KMS-11 (cell line): ENCODE measurements around the gene UFM1.
A peak's percentile ranks its signal among the peaks of the same experiment; 100 is the strongest.

Experiments used
- H2AFZ ChIP-seq: fragments of 200-600 bp; sonication (generic); 2 replicates; pipeline ENCODE4 v1.6.1; 2016; ENCODE audit warnings: antibody characterized with exemption, mixed run types, low read depth
- H3K27ac ChIP-seq: fragments of 200-600 bp; sonication (generic); 2 replicates; pipeline ENCODE4 v1.6.1; 2016; ENCODE audit warnings: mild to moderate bottlenecking, mixed run types
- H3K27me3 ChIP-seq: fragments of 200-600 bp; sonication (generic); 2 replicates; pipeline ENCODE4 v1.6.1; 2017; ENCODE audit warnings: mild to moderate bottlenecking, low read depth, mixed run types, moderate library complexity; ENCODE audit not compliant: insufficient read depth
- H3K36me3 ChIP-seq: fragments of 200-600 bp; sonication (generic); 2 replicates; pipeline ENCODE4 v1.6.1; 2017; ENCODE audit warnings: mild to moderate bottlenecking, mixed run types; ENCODE audit not compliant: insufficient read depth
- H3K4me1 ChIP-seq: fragments of 200-600 bp; sonication (generic); 2 replicates; pipeline ENCODE4 v1.6.1; 2016; ENCODE audit warnings: mild to moderate bottlenecking, low read depth, mixed run types; ENCODE audit not compliant: poor library complexity, severe bottlenecking
- H3K4me2 ChIP-seq: fragments of 200-600 bp; sonication (generic); 2 replicates; pipeline ENCODE4 v1.7.0; 2016; ENCODE audit warnings: mild to moderate bottlenecking, mixed run types
- H3K4me3 ChIP-seq: fragments of 200-600 bp; sonication (generic); IDR thresholded peaks from 2 replicates; pipeline ENCODE4 v1.6.1; 2017; ENCODE audit warnings: low read depth, low read length, mixed read lengths; ENCODE audit not compliant: insufficient read depth
- H3K79me2 ChIP-seq: fragments of 200-600 bp; sonication (generic); 2 replicates; pipeline ENCODE4 v1.6.1; 2016; ENCODE audit warnings: low read depth, mixed run types; ENCODE audit not compliant: insufficient read depth
- H3K9ac ChIP-seq: fragments of 200-600 bp; sonication (generic); 2 replicates; pipeline ENCODE4 v1.6.1; 2016; ENCODE audit warnings: mild to moderate bottlenecking, mixed run types
- H4K20me1 ChIP-seq: fragments of 200-600 bp; sonication (generic); 2 replicates; pipeline ENCODE4 v1.6.1; 2016; ENCODE audit warnings: mild to moderate bottlenecking, mixed run types; ENCODE audit not compliant: insufficient read depth
- CTCF ChIP-seq: fragments of 200-600 bp; sonication (generic); conservative IDR thresholded peaks from 2 replicates; pipeline ENCODE4 v1.6.1; 2017; ENCODE audit warnings: low read depth, mild to moderate bottlenecking, antibody characterized with exemption, low read length, moderate library complexity, mixed read lengths

UFM1 gene

GRCh38 chr13:38341149-38341692, 8.4 kb upstream of the UFM1 start:
- Histone ChIP-seq H3K79me2 (no peaks in the 10 kb centered on the region), H3K36me3 (no peaks in the 10 kb centered on the region), H2AFZ (no peak overlapping the region), H3K27me3 (no peaks in the 10 kb centered on the region), H3K9ac (no peak overlapping the region), H3K4me2 (no peak overlapping the region), H4K20me1 (no peaks in the 10 kb centered on the region), H3K27ac (no peak overlapping the region), H3K4me1 (no peaks in the 10 kb centered on the region), H3K4me3 (no peak overlapping the region)
- TF ChIP-seq CTCF: no peak

- H4K20me1 ChIP-seq: no peaks in the 10 kb centered on the region
- H3K4me3 ChIP-seq: no peak overlapping the region
- H3K27ac ChIP-seq: no peak overlapping the region
- no peak for TF ChIP-seq CTCF
- no peaks in the 10 kb centered on the region for H3K27me3 ChIP-seq
- peaks cover 17% of the 10 kb centered on the region for H3K4me1 ChIP-seq
- H2AFZ ChIP-seq: no peak overlapping the region
- no peak overlapping the region for H3K4me2 ChIP-seq
- peaks cover 19% of the 10 kb centered on the region for H3K79me2 ChIP-seq
- H3K9ac ChIP-seq: no peak overlapping the region
- no peaks in the 10 kb centered on the region for H3K36me3 ChIP-seq
Observed at GRCh38 chr13:38346764-38347163, 2.9 kb upstream of the UFM1 start.

GRCh38 chr13:38348861-38349389, 726 bp upstream of the UFM1 start:
- no peaks in the 10 kb centered on the region for H3K27me3 ChIP-seq
- H4K20me1 ChIP-seq: no peaks in the 10 kb centered on the region
- no peak overlapping the region for H3K4me3 ChIP-seq
- peak overlapping the region; percentile 83 for H3K4me2 ChIP-seq
- peaks cover 22% of the 10 kb centered on the region for H3K4me1 ChIP-seq
- no peak for TF ChIP-seq CTCF
- H3K9ac ChIP-seq: peak overlapping the region; percentile 79; the same call in 1 of the 2 replicates
- no peaks in the 10 kb centered on the region for H3K36me3 ChIP-seq
- peaks cover 19% of the 10 kb centered on the region for H3K79me2 ChIP-seq
- H3K27ac ChIP-seq: peak overlapping the region; percentile 83
- peak overlapping the region; percentile 93 for H2AFZ ChIP-seq

- H3K27me3 ChIP-seq: no peaks in the 10 kb centered on the region
- H3K27ac ChIP-seq: peak overlapping the region; percentile 83
- H3K4me1 ChIP-seq: peaks cover 22% of the 10 kb centered on the region
- H3K9ac ChIP-seq: peak overlapping the region; percentile 79
- peak overlapping the region; percentile 71 for H2AFZ ChIP-seq
- H3K4me2 ChIP-seq: peak overlapping the region; percentile 71
- no peaks in the 10 kb centered on the region for H4K20me1 ChIP-seq
- H3K79me2 ChIP-seq: peaks cover 19% of the 10 kb centered on the region
- no peak for TF ChIP-seq CTCF
- no peak overlapping the region for H3K4me3 ChIP-seq
- no peaks in the 10 kb centered on the region for H3K36me3 ChIP-seq
Observed at GRCh38 chr13:38350114-38350617, 515 bp downstream of the UFM1 start.
